Osteocyte (in vitro differentiated cells): ENCODE data around the gene SUGP1. TPM values are rescaled to one million over a fixed set of nuclear protein-coding genes. Genes with fewer than 3 reads are reported as not detected.

ENCODE experiments used
- DNase-seq: peaks from one replicate; pipeline ENCODE4 v3.0.0; 2021; ENCODE audit warnings: mixed read lengths; ENCODE audit not compliant: unreplicated experiment; ENCODE audit errors: extremely low spot score
- H3K27ac Mint-ChIP-seq: one replicate; pipeline ENCODE4 v1.8.0; 2021; ENCODE audit warnings: mild to moderate bottlenecking, mixed read lengths; ENCODE audit not compliant: unreplicated experiment
- H3K27me3 Mint-ChIP-seq: one replicate; pipeline ENCODE4 v1.8.0; 2021; ENCODE audit warnings: mixed read lengths; ENCODE audit not compliant: unreplicated experiment
- H3K36me3 Mint-ChIP-seq: one replicate; pipeline ENCODE4 v1.8.0; 2021; ENCODE audit warnings: mixed read lengths; ENCODE audit not compliant: unreplicated experiment
- H3K4me1 Mint-ChIP-seq: one replicate; pipeline ENCODE4 v1.8.0; 2021; ENCODE audit warnings: mixed read lengths; ENCODE audit not compliant: unreplicated experiment
- H3K4me3 Mint-ChIP-seq: one replicate; pipeline ENCODE4 v1.8.0; 2021; ENCODE audit warnings: mild to moderate bottlenecking, moderate library complexity, mixed read lengths; ENCODE audit not compliant: unreplicated experiment
- H3K9me3 Mint-ChIP-seq: one replicate; pipeline ENCODE4 v1.8.0; 2021; ENCODE audit warnings: mixed read lengths; ENCODE audit not compliant: unreplicated experiment
- CTCF ChIP-seq: fragments of 200-600 bp; sonication (generic); IDR thresholded peaks from 2 replicates; pipeline ENCODE4 v1.5.0; 2021; ENCODE audit warnings: antibody characterized with exemption, mild to moderate bottlenecking, moderate library complexity
- total RNA-seq: library from RNA; stranded (reverse); gene quantifications from 2 replicates; pipeline ENCODE4 v1.2.1, GENCODE V29; 2021

The SUGP1 gene
- total RNA-seq, 1 donor from 2014 or later, result 71.7 TPM

- no peaks in the 10 kb centered on the region for H3K36me3 Mint-ChIP-seq
- no peaks in the 10 kb centered on the region for H3K9me3 Mint-ChIP-seq
- DNase-seq, result no peak
- H3K4me1 Mint-ChIP-seq, result no peaks in the 10 kb centered on the region
- no peak overlapping the region for H3K27ac Mint-ChIP-seq
- TF ChIP-seq CTCF, result no peak
- H3K27me3 Mint-ChIP-seq, result peaks cover 14% of the 10 kb centered on the region
- no peak overlapping the region for H3K4me3 Mint-ChIP-seq
Observed at GRCh38 chr19:19230999-19231398, 89.3 kb downstream of the SUGP1 start.

GRCh38 chr19:19229701-19230100, 90.6 kb downstream of the SUGP1 start:
- no peaks in the 10 kb centered on the region for H3K4me1 Mint-ChIP-seq
- no peak for DNase-seq
- H3K27me3 Mint-ChIP-seq, result peaks cover 18% of the 10 kb centered on the region
- no peaks in the 10 kb centered on the region for H3K9me3 Mint-ChIP-seq
- no peak for TF ChIP-seq CTCF
- no peak overlapping the region for H3K4me3 Mint-ChIP-seq
- no peaks in the 10 kb centered on the region for H3K36me3 Mint-ChIP-seq
- no peak overlapping the region for H3K27ac Mint-ChIP-seq

DNA sequence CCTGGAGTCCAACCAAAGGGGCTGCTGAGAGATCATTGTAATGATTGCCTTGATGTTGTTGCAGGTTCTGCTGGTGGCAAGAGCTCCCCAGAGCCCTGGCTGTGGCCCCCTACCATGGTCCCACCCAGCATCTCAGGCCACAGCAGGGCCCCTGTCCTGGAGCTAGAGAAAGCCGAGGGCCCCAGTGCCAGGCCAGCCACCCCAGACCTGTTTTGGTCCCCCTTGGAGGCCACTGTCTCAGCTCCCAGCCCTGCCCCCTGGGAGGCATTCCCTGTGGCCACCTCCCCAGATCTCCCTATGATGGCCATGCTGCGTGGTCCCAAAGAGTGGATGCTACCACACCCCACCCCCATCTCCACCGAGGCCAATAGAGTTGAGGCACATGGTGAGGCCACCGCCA, 93.1 kb downstream of the SUGP1 start:
- no peak for TF ChIP-seq CTCF
- no peaks in the 10 kb centered on the region for H3K9me3 Mint-ChIP-seq
- no peaks in the 10 kb centered on the region for H3K36me3 Mint-ChIP-seq
- H3K4me1 Mint-ChIP-seq, result no peaks in the 10 kb centered on the region
- peaks cover 30% of the 10 kb centered on the region for H3K27me3 Mint-ChIP-seq
- H3K27ac Mint-ChIP-seq, result no peak overlapping the region
- no peak for DNase-seq
- H3K4me3 Mint-ChIP-seq, result no peak overlapping the region

DNA sequence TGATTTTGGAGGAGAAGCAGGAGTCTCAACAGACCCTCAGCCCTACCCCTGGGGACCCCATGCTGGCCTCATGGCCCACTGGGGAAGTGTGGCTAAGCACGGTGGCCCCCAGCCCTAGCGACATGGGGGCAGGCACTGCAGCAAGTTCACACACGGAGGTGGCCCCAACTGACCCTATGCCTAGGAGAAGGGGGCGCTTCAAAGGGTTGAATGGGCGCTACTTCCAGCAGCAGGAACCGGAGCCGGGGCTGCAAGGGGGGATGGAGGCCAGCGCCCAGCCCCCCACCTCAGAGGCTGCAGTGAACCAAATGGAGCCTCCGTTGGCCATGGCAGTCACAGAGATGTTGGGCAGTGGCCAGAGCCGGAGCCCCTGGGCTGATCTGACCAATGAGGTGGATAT, 93.6 kb downstream of the SUGP1 start:
- H3K4me1 Mint-ChIP-seq, result no peaks in the 10 kb centered on the region
- no peaks in the 10 kb centered on the region for H3K36me3 Mint-ChIP-seq
- no peak for TF ChIP-seq CTCF
- H3K9me3 Mint-ChIP-seq, result no peaks in the 10 kb centered on the region
- no peak for DNase-seq
- H3K27ac Mint-ChIP-seq, result no peak overlapping the region
- no peak overlapping the region for H3K4me3 Mint-ChIP-seq
- H3K27me3 Mint-ChIP-seq, result peaks cover 29% of the 10 kb centered on the region

DNA sequence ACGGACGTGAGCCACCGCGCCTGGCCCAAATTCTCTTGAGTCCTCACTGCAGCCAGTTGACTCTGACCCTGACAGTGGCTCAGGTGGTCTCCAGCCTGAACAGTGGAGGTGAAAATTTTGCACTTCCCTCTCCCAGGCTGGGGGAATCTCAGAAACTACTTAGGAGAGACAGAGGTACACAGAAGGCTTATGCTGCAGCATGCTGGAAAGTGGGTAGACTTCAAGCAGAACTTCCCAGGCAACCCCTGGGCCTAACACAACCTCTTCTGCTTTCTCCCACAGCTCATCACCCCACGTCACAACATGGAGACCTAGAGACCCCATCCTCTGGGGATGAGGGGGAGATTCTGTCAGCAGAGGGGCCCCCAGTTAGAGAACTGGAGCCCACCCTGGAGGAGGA, 94.1 kb downstream of the SUGP1 start:
- Mint-ChIP-seq H3K9me3 (no peaks in the 10 kb centered on the region), H3K27ac (no peak overlapping the region), H3K36me3 (no peaks in the 10 kb centered on the region), H3K4me3 (no peak overlapping the region), H3K27me3 (peaks cover 29% of the 10 kb centered on the region), H3K4me1 (no peaks in the 10 kb centered on the region)
- TF ChIP-seq CTCF, result no peak
- no peak for DNase-seq

Other genes with a start within 250 kb of the SUGP1 start
- gene TMEM161A, start 182.0 kb downstream of the SUGP1 start, total RNA-seq, result 34.3 and 37.5 TPM in 2 replicates
- 1.2 and 1.6 TPM in 2 replicates for gene MEF2B, start 150.2 kb downstream of the SUGP1 start, total RNA-seq
- 23.7 and 24.4 TPM in 2 replicates for gene BORCS8, start 128.4 kb downstream of the SUGP1 start, total RNA-seq
- 74.8 and 75.3 TPM in 2 replicates for gene RFXANK, start 128.3 kb downstream of the SUGP1 start, total RNA-seq
- 11.6 and 11.7 TPM in 2 replicates for gene NR2C2AP, start 117.1 kb downstream of the SUGP1 start, total RNA-seq
- gene NCAN, start 108.6 kb downstream of the SUGP1 start, total RNA-seq, result not detected in 2 replicates
- 1.3 and 1.6 TPM in 2 replicates for gene TM6SF2, start 47.2 kb downstream of the SUGP1 start, total RNA-seq
- gene MAU2, start 320 bp upstream of the SUGP1 start, total RNA-seq, result 75.7 and 82.3 TPM in 2 replicates
- gene GATAD2A, start 85.2 kb upstream of the SUGP1 start, total RNA-seq, result 75.6 and 81.3 TPM in 2 replicates
- 1.7 and 2.0 TPM in 2 replicates for gene TSSK6, start 195.0 kb upstream of the SUGP1 start, total RNA-seq
- gene NDUFA13, start 195.7 kb upstream of the SUGP1 start, total RNA-seq, result 372 and 376 TPM in 2 replicates
- 6.1 and 6.3 TPM in 2 replicates for gene YJEFN3, start 208.4 kb upstream of the SUGP1 start, total RNA-seq
- 0.63 and 1.1 TPM in 2 replicates for gene CILP2, start 217.8 kb upstream of the SUGP1 start, total RNA-seq